HFFc6 (cell line): ENCODE results near the gene RNF213. TPM values are rescaled to one million over a fixed set of nuclear protein-coding genes. Genes with fewer than 3 reads are reported as not detected.

Experiments used
- DNase-seq: peaks from one replicate; pipeline ENCODE4 v3.0.0-alpha.2; 2018
- H3K27ac Mint-ChIP-seq: 2 replicates; pipeline ENCODE4 v1.8.0; 2020; ENCODE audit warnings: mild to moderate bottlenecking, mixed read lengths
- H3K27me3 Mint-ChIP-seq: 2 replicates; pipeline ENCODE4 v1.8.0; 2021; ENCODE audit warnings: mild to moderate bottlenecking, moderate library complexity, mixed read lengths; ENCODE audit not compliant: insufficient read depth
- H3K36me3 Mint-ChIP-seq: 2 replicates; pipeline ENCODE4 v1.8.0; 2021; ENCODE audit warnings: low read depth, mixed read lengths
- H3K4me1 Mint-ChIP-seq: 2 replicates; pipeline ENCODE4 v1.8.0; 2020; ENCODE audit warnings: low read depth, mixed read lengths
- H3K4me3 Mint-ChIP-seq: 2 replicates; pipeline ENCODE4 v1.8.0; 2020; ENCODE audit warnings: mild to moderate bottlenecking, moderate library complexity, mixed read lengths
- H3K9me3 Mint-ChIP-seq: 2 replicates; pipeline ENCODE4 v1.8.0; 2020; ENCODE audit warnings: mild to moderate bottlenecking, mixed read lengths
- microRNA-seq: library from miRNA; unstranded; fragments of <30 nt; microRNA quantifications from one replicate; pipeline ENCODE4, GENCODE V29; 2019
- total RNA-seq, 6 experiments: library from RNA; stranded (reverse); fragmentation: NEBNext Ultra II Directional; extraction: Animal tissue kit (Norgen Biotek cat#: 25700); gene quantifications; 2 replicates in 1 of 6; 3 replicates in 5 of 6; pipeline ENCODE4 v1.2.3, GENCODE V29; 2021
- TF ChIP-seq, protein P1 (sequence below): fragments of 200-600 bp; sonication (generic); IDR thresholded peaks from 2 replicates; pipeline ENCODE4 v1.5.0; 2021; ENCODE audit warnings: antibody characterized with exemption, mild to moderate bottlenecking

RNF213 gene
- total RNA-seq, 6 experiments from 2014 or later: 42.0 to 51.6 (median 48.3) TPM

DNA sequence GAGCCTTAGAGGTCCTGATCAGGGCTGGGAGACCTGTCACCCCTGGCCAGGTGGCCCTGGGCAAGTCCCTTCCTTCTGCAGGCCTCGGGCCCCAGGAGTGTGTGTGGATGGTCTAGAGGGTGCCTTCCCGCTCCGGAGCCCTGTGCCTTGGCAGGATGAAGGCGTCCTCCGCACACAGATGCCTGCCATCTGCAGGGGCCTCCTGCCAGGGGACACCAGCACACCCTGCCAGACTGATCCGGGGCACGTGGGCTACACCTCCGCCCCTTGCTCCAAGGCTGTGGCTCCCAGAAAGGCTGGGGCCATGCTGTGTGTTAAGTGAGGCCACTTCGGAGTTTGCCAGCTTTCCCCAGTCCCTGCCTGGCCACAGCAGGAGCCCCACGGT is 185.1 kb downstream of the RNF213 start:
- TF ChIP-seq, protein P1, sequence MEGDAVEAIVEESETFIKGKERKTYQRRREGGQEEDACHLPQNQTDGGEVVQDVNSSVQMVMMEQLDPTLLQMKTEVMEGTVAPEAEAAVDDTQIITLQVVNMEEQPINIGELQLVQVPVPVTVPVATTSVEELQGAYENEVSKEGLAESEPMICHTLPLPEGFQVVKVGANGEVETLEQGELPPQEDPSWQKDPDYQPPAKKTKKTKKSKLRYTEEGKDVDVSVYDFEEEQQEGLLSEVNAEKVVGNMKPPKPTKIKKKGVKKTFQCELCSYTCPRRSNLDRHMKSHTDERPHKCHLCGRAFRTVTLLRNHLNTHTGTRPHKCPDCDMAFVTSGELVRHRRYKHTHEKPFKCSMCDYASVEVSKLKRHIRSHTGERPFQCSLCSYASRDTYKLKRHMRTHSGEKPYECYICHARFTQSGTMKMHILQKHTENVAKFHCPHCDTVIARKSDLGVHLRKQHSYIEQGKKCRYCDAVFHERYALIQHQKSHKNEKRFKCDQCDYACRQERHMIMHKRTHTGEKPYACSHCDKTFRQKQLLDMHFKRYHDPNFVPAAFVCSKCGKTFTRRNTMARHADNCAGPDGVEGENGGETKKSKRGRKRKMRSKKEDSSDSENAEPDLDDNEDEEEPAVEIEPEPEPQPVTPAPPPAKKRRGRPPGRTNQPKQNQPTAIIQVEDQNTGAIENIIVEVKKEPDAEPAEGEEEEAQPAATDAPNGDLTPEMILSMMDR: no peak
- DNase-seq: no peak
- no peaks in the 10 kb centered on the region for H3K4me1 Mint-ChIP-seq
- no peak overlapping the region for H3K27ac Mint-ChIP-seq
- no peaks in the 10 kb centered on the region for H3K36me3 Mint-ChIP-seq
- H3K4me3 Mint-ChIP-seq: no peak overlapping the region
- H3K9me3 Mint-ChIP-seq: no peaks in the 10 kb centered on the region
- peaks cover 18% of the 10 kb centered on the region for H3K27me3 Mint-ChIP-seq

DNA sequence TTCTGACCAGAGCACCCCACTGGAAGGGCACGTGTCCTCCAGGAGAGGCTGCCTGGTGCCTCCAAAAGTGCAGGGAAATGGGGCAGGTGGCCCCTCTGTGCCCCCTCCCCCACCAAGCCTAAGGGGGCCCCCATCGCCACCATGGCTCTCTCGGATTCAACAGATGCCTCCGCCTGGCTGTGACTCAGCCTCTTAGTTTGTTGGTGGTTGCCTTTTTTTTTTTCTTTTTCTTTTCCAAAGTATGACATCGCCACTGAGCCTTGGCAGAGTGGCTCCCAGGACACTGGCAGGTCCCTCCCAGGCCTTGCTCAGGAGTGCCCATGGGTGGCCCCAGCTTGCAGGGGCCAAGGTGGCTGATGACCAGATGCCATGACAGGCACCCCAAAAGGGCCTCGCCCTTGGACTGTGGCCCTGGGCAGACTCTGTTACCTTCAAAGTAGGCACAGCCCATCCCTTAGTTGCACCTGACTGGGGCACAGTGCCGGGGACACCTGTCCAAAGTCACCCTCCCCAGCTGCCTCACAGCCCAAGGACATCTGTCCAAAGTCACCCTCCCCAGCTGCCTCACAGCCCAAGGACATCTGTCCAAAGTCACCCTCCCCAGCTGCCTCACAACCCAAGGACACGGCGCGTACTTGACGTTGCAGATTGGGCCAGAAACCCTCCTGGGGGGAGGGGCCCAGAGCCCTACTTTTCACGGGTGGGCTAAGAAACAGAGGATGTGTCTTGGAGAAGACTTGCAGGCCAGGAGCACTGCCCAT is 186.2 kb downstream of the RNF213 start:
- Mint-ChIP-seq H3K9me3 (no peaks in the 10 kb centered on the region), H3K27ac (no peak overlapping the region), H3K27me3 (peaks cover 22% of the 10 kb centered on the region), H3K4me1 (no peaks in the 10 kb centered on the region), H3K4me3 (no peak overlapping the region), H3K36me3 (no peaks in the 10 kb centered on the region)
- TF ChIP-seq, protein P1: no peak
- peak; percentile 22 for DNase-seq

DNA sequence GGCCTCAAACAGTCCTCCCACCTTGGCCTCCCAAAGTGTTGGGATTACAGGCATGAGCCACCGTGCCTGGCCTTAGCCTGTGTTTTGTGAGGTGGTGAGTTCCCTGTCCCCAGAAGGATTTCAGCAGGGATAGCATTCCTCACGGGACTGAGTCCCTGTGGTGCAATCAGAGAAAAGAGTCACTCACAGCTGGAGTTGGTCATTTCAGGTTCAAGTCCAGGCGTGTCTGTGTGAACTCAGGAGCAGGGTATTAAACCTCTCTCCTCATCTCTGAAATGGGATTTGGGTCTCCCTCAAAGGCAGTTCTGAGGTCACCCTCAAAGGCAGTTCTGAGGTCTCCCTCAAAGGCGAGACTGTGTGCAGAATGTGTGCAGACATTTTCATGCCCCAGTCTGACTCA is 187.1 kb downstream of the RNF213 start:
- TF ChIP-seq, protein P1: no peak
- no peaks in the 10 kb centered on the region for H3K4me1 Mint-ChIP-seq
- no peak for DNase-seq
- no peaks in the 10 kb centered on the region for H3K9me3 Mint-ChIP-seq
- peaks cover 22% of the 10 kb centered on the region for H3K27me3 Mint-ChIP-seq
- H3K27ac Mint-ChIP-seq: no peak overlapping the region
- H3K4me3 Mint-ChIP-seq: no peak overlapping the region
- no peaks in the 10 kb centered on the region for H3K36me3 Mint-ChIP-seq

Small RNA genes lying within 50 kb of the gene (microRNA-seq; reads per million reads assigned to microRNA genes)
- not detected for gene MIR4730

Other genes with a start within 250 kb of the RNF213 start
- 10 to 100 TPM; 15.1 to 25.5 (median 17.9) TPM for gene TBC1D16, start 225.0 kb upstream of the RNF213 start, total RNA-seq
- gene CCDC40, start 224.2 kb upstream of the RNF213 start, total RNA-seq: 1 to 10 TPM; 1.7 to 3.2 (median 2.1) TPM
- gene GAA, start 159.3 kb upstream of the RNF213 start, total RNA-seq: 10 to 100 TPM; 17.4 to 34.1 (median 18.6) TPM
- gene EIF4A3, start 113.7 kb upstream of the RNF213 start, total RNA-seq: 10 to 100 TPM; 80.8 to 99.8 (median 88.4) TPM
- gene CARD14, start 90.8 kb upstream of the RNF213 start, total RNA-seq: not detected
- gene SGSH, start 40.5 kb upstream of the RNF213 start, total RNA-seq: 10 to 100 TPM; 41.2 to 52.6 (median 47.5) TPM
- gene SLC26A11, start 40.4 kb upstream of the RNF213 start, total RNA-seq: 10 to 100 TPM; 11.4 to 13.6 (median 12.5) TPM
- 10 to 100 TPM; 11.7 to 17.3 (median 13.7) TPM for gene ENDOV, start 154.3 kb downstream of the RNF213 start, total RNA-seq
- gene NPTX1, start 215.8 kb downstream of the RNF213 start, total RNA-seq: 1 to 10 TPM in 4 of 6 experiments, under 1 TPM in 2; 0.26 to 2.9 (median 2.6) TPM